ENCODE results near the gene AFF1. TPM values are rescaled to one million over a fixed set of nuclear protein-coding genes. Genes with fewer than 3 reads are reported as not detected.
"Not testable (repeated sequence)": the region's sequence is repeated elsewhere in the genome, so short reads cannot be mapped to it uniquely, and the experiment has no call there.

The AFF1 gene
- total and polyA plus RNA-seq, 2 experiments from 2014 or later, result 31.9 to 38.7 TPM

- Histone ChIP-seq H3K9me3 (ENCODE audit: low read depth) (no peaks in the 10 kb centered on the region), H3K9me2 (replicated peaks; ENCODE audit: insufficient read depth) (no peaks in the 10 kb centered on the region), H4K20me1 (ENCODE audit: insufficient read depth, poor library complexity, severe bottlenecking) (peaks cover 2% of the 10 kb centered on the region), H3K4me1 (ENCODE audit: insufficient read depth) (peaks cover 7% of the 10 kb centered on the region), H3K79me2 (peaks cover 55% of the 10 kb centered on the region), H3K36me3 (replicated peaks; ENCODE audit: insufficient read depth, low read depth) (no peaks in the 10 kb centered on the region), H2AFZ (no peak overlapping the region), H3K4me3 (no peak overlapping the region), H3K4me2 (no peak overlapping the region), H3K27ac (no peak overlapping the region), H3K27me3 (no peaks in the 10 kb centered on the region)
- no peak for DNase-seq (ENCODE audit: low spot score)
- TF ChIP-seq EZH2 (IDR thresholded peaks at IDR 0.05; ENCODE audit: borderline replicate concordance), result no peak
- no peak for TF ChIP-seq EZH2phosphoT487 (IDR thresholded peaks at IDR 0.05; ENCODE audit: low read depth, severe bottlenecking, unreplicated experiment)
- TF ChIP-seq CTCF (IDR thresholded peaks at IDR 0.05; ENCODE audit: poor library complexity), result no peak
- WGBS (ENCODE audit: low lambda C conversion rate, missing lambda C conversion rate), result 100% methylated on average over 2 of the region's 2 CpGs
Observed at GRCh38 chr4:86980230-86980629, 45.4 kb downstream of the AFF1 start.

GRCh38 chr4:86981789-86982188, 47.0 kb downstream of the AFF1 start:
- 81% methylated on average over 5 of the region's 5 CpGs for WGBS (ENCODE audit: low lambda C conversion rate, missing lambda C conversion rate)
- Histone ChIP-seq H3K4me1 (ENCODE audit: insufficient read depth) (peaks cover 7% of the 10 kb centered on the region), H3K27ac (no peak overlapping the region), H3K36me3 (replicated peaks; ENCODE audit: insufficient read depth, low read depth) (no peaks in the 10 kb centered on the region), H3K9me3 (ENCODE audit: low read depth) (no peaks in the 10 kb centered on the region), H3K4me2 (no peak overlapping the region), H3K79me2 (peaks cover 47% of the 10 kb centered on the region), H3K4me3 (no peak overlapping the region), H4K20me1 (ENCODE audit: insufficient read depth, poor library complexity, severe bottlenecking) (peaks cover 2% of the 10 kb centered on the region), H3K9me2 (replicated peaks; ENCODE audit: insufficient read depth) (no peaks in the 10 kb centered on the region), H2AFZ (no peak overlapping the region), H3K27me3 (no peaks in the 10 kb centered on the region)
- TF ChIP-seq EZH2 (IDR thresholded peaks at IDR 0.05; ENCODE audit: borderline replicate concordance) (no peak), CTCF (IDR thresholded peaks at IDR 0.05; ENCODE audit: poor library complexity) (no peak), EZH2phosphoT487 (IDR thresholded peaks at IDR 0.05; ENCODE audit: low read depth, severe bottlenecking, unreplicated experiment) (no peak)
- no peak for DNase-seq (ENCODE audit: low spot score)

GRCh38 chr4:86985852-86986251, 51.0 kb downstream of the AFF1 start:
- not testable (repeated sequence) for H3K9me3 ChIP-seq (ENCODE audit: low read depth); H4K20me1 ChIP-seq (ENCODE audit: insufficient read depth, poor library complexity, severe bottlenecking); DNase-seq (ENCODE audit: low spot score); H3K9me2 ChIP-seq (replicated peaks; ENCODE audit: insufficient read depth); H2AFZ ChIP-seq; H3K36me3 ChIP-seq (replicated peaks; ENCODE audit: insufficient read depth, low read depth); H3K4me1 ChIP-seq (ENCODE audit: insufficient read depth); H3K27me3 ChIP-seq; H3K27ac ChIP-seq; H3K4me2 ChIP-seq; H3K4me3 ChIP-seq
- 94% methylated on average over 5 of the region's 5 CpGs for WGBS (ENCODE audit: low lambda C conversion rate, missing lambda C conversion rate)
- H3K79me2 ChIP-seq, result peaks cover 32% of the 10 kb centered on the region

- not testable (repeated sequence) for DNase-seq (ENCODE audit: low spot score); H3K9me2 ChIP-seq (replicated peaks; ENCODE audit: insufficient read depth); H2AFZ ChIP-seq; H4K20me1 ChIP-seq (ENCODE audit: insufficient read depth, poor library complexity, severe bottlenecking); H3K36me3 ChIP-seq (replicated peaks; ENCODE audit: insufficient read depth, low read depth); H3K4me1 ChIP-seq (ENCODE audit: insufficient read depth); H3K4me3 ChIP-seq; H3K27ac ChIP-seq; H3K4me2 ChIP-seq; H3K9me3 ChIP-seq (ENCODE audit: low read depth); H3K27me3 ChIP-seq
- H3K79me2 ChIP-seq, result peaks cover 18% of the 10 kb centered on the region
- 99% methylated on average over 3 of the region's 3 CpGs for WGBS (ENCODE audit: low lambda C conversion rate, missing lambda C conversion rate)
Observed at GRCh38 chr4:86989658-86990057, 54.8 kb downstream of the AFF1 start.

- no peaks in the 10 kb centered on the region for H4K20me1 ChIP-seq (ENCODE audit: insufficient read depth, poor library complexity, severe bottlenecking)
- H3K27me3 ChIP-seq, result no peaks in the 10 kb centered on the region
- H3K36me3 ChIP-seq (replicated peaks; ENCODE audit: insufficient read depth, low read depth), result no peaks in the 10 kb centered on the region
- TF ChIP-seq EZH2 (IDR thresholded peaks at IDR 0.05; ENCODE audit: borderline replicate concordance) (no peak), EZH2phosphoT487 (IDR thresholded peaks at IDR 0.05; ENCODE audit: low read depth, severe bottlenecking, unreplicated experiment) (no peak), CTCF (IDR thresholded peaks at IDR 0.05; ENCODE audit: poor library complexity) (no peak)
- DNase-seq (ENCODE audit: low spot score), result no peak
- H2AFZ ChIP-seq, result no peak overlapping the region
- no peak overlapping the region for H3K27ac ChIP-seq
- peaks cover 4% of the 10 kb centered on the region for H3K4me1 ChIP-seq (ENCODE audit: insufficient read depth)
- no peaks in the 10 kb centered on the region for H3K9me3 ChIP-seq (ENCODE audit: low read depth)
- peaks cover 16% of the 10 kb centered on the region for H3K79me2 ChIP-seq
- H3K4me2 ChIP-seq, result no peak overlapping the region
- no peak overlapping the region for H3K4me3 ChIP-seq
- WGBS (ENCODE audit: low lambda C conversion rate, missing lambda C conversion rate), result 98% methylated on average over 3 of the region's 3 CpGs
- no peaks in the 10 kb centered on the region for H3K9me2 ChIP-seq (replicated peaks; ENCODE audit: insufficient read depth)
Observed at GRCh38 chr4:86990510-86990909, 55.7 kb downstream of the AFF1 start.
